Embryonic facial prominence (tissue), 1 donor: Measurements from ENCODE around the gene GPS2.

Source experiments
- DNase-seq: peaks from one replicate; pipeline ENCODE4 v3.0.0-alpha.2; 2016; ENCODE audit errors: extremely low spot score

The GPS2 gene

DNA sequence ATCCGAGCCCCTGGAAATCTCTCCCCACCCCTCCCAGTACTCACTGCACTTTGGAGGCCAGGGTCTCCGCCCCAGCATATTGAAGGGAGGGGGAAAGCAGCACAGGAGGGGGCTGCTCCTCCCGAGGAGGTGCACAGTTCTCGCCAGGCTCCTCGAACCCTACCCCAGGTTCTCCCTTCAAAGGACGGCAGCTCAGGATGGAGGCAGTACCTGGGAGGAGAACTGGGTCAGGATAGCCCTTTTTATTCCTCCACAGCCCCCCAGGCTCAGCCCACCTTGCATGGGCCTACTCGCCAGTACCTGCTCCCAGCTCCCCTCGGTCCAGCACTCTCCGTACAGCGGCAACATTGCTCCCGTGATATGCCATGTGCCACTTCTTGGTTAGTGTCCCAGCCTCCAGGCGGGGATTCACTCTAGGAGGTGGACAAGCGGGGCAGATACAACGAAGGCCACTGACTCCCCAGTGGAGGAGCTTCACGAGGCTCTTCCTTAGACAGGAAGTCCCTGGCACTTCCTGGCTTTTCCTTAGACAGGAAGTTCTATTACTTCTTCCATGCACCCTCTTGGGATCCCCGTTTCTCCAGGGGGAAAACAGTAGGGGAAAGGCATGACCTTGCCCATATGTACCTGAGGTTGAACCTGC lies 2.1 kb upstream of the GPS2 start:
- DNase-seq, result no peak

DNA sequence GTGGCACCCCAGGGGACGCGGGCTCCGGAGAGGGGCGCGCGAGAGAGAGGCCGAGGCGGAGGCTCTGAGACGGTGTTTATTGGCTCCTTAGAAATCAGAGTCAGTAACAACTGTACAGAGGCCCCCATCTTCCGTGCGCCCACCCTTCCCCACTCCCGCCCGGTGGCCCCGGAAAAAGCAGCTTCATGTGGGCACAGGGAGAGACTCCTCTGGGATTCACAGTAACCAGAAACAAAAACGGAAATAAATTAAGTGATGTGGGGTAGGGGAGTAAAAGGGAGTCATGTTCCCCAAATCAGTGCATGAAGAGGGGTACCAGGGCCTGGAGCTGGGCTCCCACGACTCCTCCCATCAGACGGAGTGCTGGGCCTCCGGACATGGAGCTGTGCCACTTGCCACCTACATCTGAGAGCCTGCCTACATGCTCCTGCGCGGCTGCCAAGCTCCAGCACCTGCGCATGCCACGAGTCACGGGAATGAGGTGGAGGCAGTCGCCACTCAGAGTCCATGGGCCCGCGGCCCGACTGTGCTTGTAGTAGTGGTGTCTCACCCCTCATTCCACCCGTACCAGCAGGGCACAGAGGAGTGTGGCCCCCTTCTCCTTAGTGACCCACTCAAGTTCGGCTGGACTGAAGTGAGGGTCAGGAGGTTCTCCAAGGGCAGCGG lies 543 bp upstream of the GPS2 start:
- no peak for DNase-seq

DNA sequence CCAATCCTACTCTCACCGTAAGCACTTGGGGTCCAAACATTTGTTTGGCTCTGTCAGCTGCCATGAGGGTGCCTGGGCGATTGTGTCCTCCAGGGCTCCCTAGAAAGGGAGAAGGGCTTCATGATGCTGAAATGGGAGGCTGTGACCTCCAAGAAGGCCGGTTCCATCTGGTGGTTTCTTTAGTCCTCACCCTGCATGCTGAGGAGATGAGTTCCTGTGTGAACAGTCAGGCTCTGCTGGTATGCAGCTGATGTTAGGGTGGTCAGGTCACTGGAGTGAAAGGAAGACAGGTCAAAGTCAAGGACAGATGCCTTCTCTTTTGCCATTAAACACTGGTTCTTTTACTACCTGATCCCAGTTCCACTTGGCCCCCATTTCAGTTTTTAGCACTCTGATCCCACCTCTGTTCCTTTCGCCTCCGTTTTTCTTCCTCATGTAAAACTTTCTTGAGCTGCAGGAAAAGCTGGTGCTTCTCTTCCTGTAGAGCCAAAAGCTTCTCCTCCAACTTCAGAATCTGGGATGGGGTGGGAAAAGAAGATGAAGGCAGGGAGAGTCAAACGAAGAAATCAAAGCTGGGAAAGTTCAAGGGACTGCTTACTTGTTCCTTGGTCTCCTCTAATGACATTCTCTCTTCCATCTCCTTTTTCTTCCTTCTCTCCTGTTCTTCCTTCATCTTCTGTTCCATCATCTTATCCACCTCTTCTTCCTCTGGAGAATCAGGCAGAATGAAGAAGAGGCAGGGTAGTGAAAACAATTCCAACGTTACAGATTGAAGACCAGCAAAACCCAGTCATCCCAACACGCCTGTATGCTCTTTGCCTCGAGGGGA lies 1.1 kb downstream of the GPS2 start:
- DNase-seq, result no peak

DNA sequence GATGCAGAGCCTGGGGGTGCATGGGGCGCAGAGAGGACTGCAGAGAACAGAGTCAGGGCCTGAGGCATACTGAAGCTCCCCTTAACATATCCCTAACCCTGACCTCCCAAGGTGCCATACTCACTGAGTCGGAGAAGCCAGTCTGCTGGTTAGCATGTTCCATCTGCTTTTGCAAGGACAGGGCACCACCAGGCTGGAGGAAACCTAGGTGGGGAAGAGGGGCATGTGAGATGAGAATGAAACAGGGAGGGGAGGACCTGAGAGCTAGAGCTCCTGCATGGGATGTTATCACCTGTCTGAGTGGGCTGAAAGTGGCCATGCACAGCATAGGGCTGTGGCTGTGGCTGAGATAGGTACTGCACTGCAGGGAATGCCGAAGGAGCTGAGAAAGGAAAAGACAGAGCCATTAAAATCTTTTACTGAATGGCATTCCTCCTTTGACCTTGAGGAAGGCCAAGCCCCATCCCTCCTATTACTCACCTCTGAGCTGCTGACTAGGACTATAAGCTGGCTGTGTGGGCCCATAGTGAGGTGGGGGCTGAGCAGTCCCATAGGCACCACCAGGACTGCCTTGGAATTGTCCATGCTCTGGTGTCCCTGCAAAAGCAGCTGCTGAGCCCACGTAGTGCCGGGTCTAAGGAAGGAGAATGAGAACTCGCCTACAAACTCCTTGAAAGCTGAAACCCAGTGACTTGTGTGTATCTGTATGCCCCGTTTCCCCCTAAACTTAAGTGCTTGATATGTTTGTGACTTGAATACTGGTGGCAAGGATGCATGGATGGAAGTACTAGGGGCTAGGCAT lies 1.9 kb downstream of the GPS2 start:
- no peak for DNase-seq

DNA sequence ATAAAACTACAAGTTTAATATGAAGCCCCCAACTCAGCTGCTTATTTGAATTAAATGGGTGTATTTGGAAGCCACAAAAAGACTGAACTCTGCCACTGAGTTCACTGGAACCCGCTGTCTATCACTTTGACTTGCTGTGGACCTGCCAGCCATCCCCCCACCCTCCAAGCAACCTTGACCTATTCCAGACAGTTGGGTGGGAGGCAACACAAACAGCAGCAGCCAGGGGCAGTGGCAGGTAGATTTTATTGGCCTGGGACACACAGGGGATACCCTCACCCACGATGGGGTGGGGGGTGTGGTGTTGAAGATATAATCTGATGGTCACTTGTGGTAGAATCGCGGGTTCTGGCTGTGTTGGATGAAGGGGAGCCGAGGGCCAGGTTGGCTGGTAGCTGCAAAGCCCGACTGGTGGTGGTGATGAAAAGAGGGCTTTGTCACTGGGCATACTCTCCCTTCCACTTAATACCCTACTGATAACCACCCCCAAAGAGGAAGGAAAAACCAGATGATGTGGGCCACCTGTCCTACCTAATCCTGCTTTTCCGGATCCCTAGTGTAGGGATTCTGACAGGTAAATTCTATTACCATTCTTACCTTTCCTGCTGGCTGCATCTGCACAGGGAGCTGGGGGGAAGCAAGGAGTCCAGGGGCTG lies 2.6 kb downstream of the GPS2 start:
- DNase-seq, result no peak

DNA sequence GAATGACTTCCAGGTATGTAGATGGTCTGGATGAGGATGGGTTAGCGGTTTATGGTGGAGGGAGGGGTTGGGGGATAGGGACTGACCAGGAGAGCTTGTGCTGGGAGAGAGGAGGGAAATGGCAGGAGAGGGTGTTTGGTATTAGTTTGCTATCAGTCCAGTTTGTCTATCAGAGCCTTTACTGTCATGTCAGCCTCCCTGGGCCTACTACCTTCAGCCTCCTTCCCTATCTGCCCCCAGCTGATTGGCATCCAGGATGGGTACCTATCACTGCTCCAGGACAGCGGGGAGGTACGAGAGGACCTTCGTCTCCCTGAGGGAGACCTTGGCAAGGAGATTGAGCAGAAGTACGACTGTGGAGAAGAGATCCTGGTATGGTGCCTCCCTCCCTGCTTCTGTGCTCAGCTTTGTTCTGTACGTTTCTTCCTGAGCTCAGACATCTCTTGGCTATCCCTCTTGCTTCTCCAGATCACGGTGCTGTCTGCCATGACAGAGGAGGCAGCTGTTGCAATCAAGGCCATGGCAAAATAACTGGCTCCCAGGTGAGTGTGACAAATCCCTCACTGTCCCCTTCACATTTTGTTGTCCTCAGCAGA lies 4.0 kb downstream of the GPS2 start:
- no peak for DNase-seq

- no peak for DNase-seq
Observed at GRCh38 chr17:7309628-7310027, 5.5 kb downstream of the GPS2 start.

GRCh38 chr17:7308625-7309433 lies 6.3 kb downstream of the GPS2 start:
- no peak for DNase-seq

DNA sequence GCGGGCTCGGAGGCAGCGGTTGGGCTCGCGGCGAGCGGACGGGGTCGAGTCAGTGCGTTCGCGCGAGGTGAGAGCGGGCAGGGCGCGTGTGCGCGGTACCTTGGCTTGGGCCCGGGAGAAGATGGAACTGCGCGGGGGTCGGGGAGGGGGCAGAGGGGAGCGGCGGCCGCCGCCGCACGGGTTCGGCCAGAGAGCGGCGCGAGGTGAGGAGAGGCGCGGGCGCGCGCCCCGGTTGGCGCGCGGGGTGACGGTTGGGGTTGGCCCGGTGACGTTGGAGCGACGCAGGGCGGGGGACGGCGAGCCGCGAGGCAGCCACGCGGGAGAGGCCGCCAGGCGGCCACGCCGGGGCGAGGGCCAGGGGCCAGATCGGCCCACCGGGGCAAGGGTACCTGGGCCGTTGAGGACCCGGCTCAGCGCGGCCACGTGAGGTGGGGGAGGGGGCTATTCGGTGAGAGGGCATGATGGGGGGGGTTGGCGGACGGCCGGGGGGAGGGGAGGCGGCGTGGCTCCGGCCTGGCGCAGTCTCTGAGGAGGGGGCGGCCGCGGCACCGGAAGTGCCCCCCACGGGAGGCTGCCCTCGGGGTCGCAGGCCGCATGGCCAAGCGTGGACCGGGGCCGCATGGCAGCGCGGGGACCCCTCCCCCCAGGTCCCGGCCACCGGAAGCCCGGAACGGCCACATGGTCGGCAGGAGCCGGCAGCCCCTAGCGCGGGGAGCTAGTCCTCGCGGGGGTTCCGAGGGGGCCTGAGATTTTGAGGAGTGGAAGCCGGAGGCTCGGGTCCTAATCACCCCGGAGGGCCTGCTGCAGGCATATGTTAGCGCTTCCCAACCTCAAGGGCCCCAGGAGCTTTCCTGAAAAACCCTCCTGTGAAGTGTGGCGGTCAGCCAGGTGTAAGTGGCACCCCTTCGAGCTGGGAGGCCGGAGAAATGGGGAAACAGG lies 7.2 kb downstream of the GPS2 start:
- no peak for DNase-seq

GRCh38 chr17:7306911-7307685 lies 8.1 kb downstream of the GPS2 start, which contains the start of gene EIF5A:
TSS of gene EIF5A (plus strand) at chr17:7307628. CDS start at chr17:7309636, 2,008 bp downstream.
- peak; percentile 100 for DNase-seq

DNA sequence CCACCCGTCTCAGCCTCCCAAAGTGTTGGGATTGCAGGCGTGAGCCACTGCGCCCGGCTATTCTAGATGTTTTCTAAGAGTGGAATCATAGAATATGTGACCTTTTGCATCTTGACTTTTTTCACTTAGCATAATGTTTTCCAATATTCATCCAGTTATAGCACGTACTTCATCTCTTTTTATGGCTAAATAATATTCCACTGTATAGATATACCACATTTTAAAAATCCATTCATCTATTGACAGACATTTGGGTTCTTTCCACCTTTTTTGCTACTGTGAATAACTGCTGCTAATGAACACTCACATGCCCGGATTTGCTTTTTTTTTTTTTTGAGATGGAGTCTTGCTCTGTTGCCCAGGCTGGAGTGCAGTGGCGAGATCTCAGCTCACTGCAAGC lies 11.0 kb downstream of the GPS2 start:
- no peak for DNase-seq

DNA sequence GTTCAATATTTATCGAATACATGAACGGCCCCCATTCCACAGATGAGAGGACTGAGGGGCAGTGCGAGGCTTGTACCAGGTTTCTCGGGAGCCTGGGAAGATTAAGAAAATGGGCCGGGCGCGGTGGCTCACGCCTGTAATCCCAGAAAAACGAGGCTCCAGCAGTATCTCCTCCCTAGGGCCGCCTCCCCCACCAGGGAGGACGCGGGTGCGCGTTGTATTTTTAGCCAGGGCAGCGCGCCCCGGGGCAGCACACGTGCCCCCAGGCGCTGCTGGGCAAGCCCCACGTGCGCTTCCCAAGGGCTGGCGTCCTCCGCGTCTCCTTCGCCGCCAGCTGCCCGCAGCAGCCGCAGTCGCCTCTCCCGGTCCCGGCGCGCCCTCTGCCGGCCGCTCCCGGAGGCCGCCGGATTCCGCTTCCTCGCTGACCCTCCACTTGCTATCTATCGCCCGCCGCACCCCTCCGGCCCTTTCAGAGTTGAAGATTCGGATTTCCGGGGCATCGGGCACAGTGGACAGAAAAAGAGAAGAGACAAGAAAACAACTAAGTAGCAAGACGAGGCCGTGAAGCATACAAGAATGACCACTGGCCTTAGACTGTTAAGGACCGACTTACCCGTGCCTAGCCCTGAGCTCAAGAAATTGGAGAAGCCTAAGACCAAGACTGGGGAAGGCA lies 18.8 kb downstream of the GPS2 start:
- peak; percentile 48 for DNase-seq

DNA sequence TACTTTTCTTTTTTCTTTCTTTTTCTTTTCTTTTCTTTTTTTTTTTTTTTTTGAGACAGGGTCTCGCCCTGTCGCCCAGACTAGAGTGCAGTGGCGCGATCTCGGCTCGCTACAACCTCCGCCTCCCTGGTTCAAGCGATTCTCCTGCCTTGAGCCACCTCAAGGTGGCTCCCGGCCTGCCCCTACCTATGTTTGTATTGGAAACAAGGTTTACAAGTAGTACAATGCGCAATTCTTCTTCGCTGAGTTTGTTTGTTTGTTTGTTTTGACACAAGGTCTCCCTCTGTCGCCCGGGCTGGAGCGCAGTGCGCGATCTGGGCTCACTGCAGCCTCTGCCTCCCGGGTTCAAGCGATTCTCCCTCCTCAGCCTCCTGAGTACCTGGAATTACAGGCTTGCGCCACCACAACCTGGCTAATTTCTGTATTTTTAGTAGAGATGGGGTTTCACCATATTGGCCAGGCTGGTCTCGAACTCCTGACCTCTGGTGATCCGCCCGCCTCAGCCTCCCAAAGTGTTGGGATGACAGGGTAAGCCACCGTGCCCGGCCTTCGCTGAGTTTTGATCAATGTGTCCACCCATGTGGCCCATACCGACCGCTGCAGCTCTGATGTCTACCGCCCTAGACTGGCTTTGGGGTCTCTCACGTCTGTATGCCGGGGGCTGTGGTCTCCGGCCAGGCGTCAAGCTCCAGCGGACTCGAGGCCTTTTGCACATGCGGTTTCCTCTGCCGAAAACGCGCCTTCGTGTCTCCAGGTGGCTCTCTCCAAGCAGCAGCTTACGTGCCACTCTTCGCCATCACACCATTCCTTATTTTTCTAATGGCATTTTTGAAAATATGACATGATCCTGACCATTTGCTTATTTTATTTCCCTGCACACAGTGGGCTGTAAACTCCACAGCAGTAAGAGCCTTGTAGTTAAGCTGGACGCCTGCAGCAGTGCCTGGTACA lies 19.7 kb downstream of the GPS2 start:
- no peak for DNase-seq

- DNase-seq, result no peak
Observed at GRCh38 chr17:7294614-7295153, 20.5 kb downstream of the GPS2 start, which contains the start of gene YBX2. TSS of gene YBX2 (minus strand) at chr17:7294639. CDS start at chr17:7294500, 139 bp downstream.

- no peak for DNase-seq
Observed at GRCh38 chr17:7293816-7294613, 21.1 kb downstream of the GPS2 start.
